Activated CD8-positive, alpha-beta T cell treated with anti-CD3 and anti-CD28 coated beads for 36 hours (primary cell): ENCODE measurements around the gene HS3ST2. TPM values are rescaled to one million over a fixed set of nuclear protein-coding genes. Genes with fewer than 3 reads are reported as not detected.
A peak's percentile ranks its signal among the peaks of the same experiment; 100 is the strongest.

Source experiments
- ATAC-seq: fragments of 200-7000 bp; cut with Tn5 transposase; one replicate; pipeline ENCODE4 v1.10.0; 2021; ENCODE audit warnings: mild to moderate bottlenecking, moderate library complexity
- CTCF ChIA-PET: fragments of 350-600 bp; sonication (Branson Sonifier 250); formaldehyde crosslinking; loops from one replicate; lab custom pipeline; 2021; ENCODE audit warnings: antibody characterized with exemption; lab: Charles Lee
- POLR2A ChIA-PET: fragments of 350-600 bp; sonication (Branson Sonifier 250); formaldehyde crosslinking; loops from one replicate; lab custom pipeline; 2021; ENCODE audit warnings: antibody characterized with exemption; lab: Charles Lee
- DNase-seq: peaks from one replicate; pipeline ENCODE4 v3.0.0-alpha.2; 2020
- H3K27ac Mint-ChIP-seq: one replicate; pipeline ENCODE4 v1.8.0; 2021; ENCODE audit warnings: mild to moderate bottlenecking, mixed read lengths
- H3K27me3 Mint-ChIP-seq: one replicate; pipeline ENCODE4 v1.8.0; 2021; ENCODE audit warnings: mixed read lengths
- H3K36me3 Mint-ChIP-seq: one replicate; pipeline ENCODE4 v1.8.0; 2021; ENCODE audit warnings: low read depth, mixed read lengths
- H3K4me1 Mint-ChIP-seq: one replicate; pipeline ENCODE4 v1.8.0; 2021; ENCODE audit warnings: low read depth, mixed read lengths
- H3K4me3 Mint-ChIP-seq: one replicate; pipeline ENCODE4 v1.8.0; 2021; ENCODE audit warnings: mild to moderate bottlenecking, moderate library complexity, mixed read lengths
- H3K9me3 Mint-ChIP-seq: one replicate; pipeline ENCODE4 v1.8.0; 2021; ENCODE audit warnings: mixed read lengths
- intact Hi-C: fragments of 100-400 bp; cut with micrococcal nuclease; formaldehyde crosslinking; loops from one replicate; pipeline ENCODE4 v1.10.0; 2022
- total RNA-seq, 2 experiments: library from RNA; stranded (reverse); gene quantifications; one replicate each; pipeline ENCODE4 v1.2.3, GENCODE V29; 2021
- TF ChIP-seq, protein P1 (sequence below): fragments of 200-600 bp; IDR thresholded peaks from one replicate; pipeline ENCODE4 v1.8.0; 2022; ENCODE audit warnings: antibody characterized with exemption, mild to moderate bottlenecking

HS3ST2 gene
- total RNA-seq, 2 experiments from 2014 or later = not detected

DNA sequence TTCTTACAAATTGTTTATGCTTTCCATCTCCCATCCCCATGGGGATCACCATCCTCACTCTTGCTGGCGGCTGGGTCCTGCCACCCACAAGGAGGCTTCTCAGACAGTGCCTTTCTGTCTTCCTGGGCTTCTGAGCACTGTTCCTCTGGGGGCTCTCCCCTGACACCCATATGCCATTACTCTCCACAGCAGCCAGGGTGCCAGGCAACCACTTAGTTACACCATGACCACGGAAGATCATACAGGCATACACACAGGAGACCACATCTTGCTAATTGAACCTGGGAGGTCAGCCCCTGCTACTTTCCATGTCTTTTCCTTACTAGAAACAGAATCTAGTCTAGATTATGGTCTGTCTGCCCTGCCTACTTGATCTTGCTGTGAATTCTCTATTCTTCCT is 27.7 kb upstream of the HS3ST2 start:
- DNase-seq = peak; percentile 2
- POLR2A ChIA-PET = no interaction called here
- no peak for ATAC-seq
- no peaks in the 10 kb centered on the region for H3K36me3 Mint-ChIP-seq
- no peak overlapping the region for H3K4me3 Mint-ChIP-seq
- CTCF ChIA-PET = no interaction called here
- intact Hi-C loops = no loop called here
- TF ChIP-seq, protein P1, sequence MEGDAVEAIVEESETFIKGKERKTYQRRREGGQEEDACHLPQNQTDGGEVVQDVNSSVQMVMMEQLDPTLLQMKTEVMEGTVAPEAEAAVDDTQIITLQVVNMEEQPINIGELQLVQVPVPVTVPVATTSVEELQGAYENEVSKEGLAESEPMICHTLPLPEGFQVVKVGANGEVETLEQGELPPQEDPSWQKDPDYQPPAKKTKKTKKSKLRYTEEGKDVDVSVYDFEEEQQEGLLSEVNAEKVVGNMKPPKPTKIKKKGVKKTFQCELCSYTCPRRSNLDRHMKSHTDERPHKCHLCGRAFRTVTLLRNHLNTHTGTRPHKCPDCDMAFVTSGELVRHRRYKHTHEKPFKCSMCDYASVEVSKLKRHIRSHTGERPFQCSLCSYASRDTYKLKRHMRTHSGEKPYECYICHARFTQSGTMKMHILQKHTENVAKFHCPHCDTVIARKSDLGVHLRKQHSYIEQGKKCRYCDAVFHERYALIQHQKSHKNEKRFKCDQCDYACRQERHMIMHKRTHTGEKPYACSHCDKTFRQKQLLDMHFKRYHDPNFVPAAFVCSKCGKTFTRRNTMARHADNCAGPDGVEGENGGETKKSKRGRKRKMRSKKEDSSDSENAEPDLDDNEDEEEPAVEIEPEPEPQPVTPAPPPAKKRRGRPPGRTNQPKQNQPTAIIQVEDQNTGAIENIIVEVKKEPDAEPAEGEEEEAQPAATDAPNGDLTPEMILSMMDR = no peak
- H3K9me3 Mint-ChIP-seq = no peaks in the 10 kb centered on the region
- peaks cover 5% of the 10 kb centered on the region for H3K4me1 Mint-ChIP-seq
- peaks cover 5% of the 10 kb centered on the region for H3K27me3 Mint-ChIP-seq
- H3K27ac Mint-ChIP-seq = no peak overlapping the region

DNA sequence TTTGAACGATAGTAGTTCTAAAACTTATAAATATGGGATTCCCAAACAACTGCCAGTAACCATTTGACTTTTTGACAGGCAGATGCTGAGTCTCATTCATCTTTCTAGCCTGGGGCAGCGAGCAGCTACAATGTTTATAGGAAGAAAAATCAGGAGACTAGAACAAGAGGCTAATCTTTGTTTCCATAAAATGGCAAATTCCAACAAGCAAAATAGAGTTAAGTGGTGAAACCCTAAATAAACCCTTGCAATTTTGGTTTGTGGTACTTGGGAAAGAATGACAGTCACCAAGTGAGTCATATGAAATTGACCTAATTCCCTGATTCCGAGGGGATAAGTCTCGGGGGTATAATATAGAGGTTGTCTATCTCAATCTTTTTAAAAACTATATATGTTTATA is 27.3 kb upstream of the HS3ST2 start:
- H3K36me3 Mint-ChIP-seq = no peaks in the 10 kb centered on the region
- H3K4me3 Mint-ChIP-seq = no peak overlapping the region
- peaks cover 5% of the 10 kb centered on the region for H3K27me3 Mint-ChIP-seq
- peaks cover 5% of the 10 kb centered on the region for H3K4me1 Mint-ChIP-seq
- TF ChIP-seq, protein P1 = no peak
- DNase-seq (no peak), ATAC-seq (no peak)
- ChIA-PET POLR2A (no interaction called here), CTCF (no interaction called here)
- intact Hi-C loops = no loop called here
- no peaks in the 10 kb centered on the region for H3K9me3 Mint-ChIP-seq
- H3K27ac Mint-ChIP-seq = no peak overlapping the region

DNA sequence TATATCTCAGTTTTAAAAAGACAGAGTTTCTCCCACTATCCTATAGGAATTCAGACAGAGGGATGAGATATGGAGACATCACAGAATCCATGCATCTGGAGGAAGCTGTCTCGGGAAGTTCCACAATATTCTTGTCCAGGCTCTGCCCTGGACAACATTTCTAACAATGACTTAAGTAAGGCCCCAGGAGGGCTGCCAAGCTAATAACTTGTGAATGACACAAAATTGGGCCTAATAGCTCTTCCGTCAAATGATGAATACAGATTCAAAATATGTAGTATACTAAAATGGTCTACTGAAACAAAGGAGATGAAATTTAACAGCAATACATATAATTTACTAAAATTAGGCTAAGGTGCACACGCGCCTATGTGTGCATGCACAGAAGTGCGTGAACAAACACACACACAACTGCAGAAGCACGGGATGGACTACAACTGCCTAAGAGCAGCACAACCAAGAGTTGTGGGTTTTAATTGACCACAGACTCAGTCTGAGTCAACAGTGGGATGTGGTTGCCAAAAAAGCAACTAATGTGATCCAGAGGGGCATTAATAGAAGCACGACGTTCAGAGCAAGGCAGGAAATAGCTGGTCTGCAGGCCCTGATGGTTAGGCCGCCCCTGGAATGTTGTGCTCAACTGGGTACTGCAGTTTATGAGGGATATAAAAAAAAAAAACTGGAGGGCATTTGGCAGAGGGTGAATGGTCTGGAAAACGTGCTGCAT is 26.3 kb upstream of the HS3ST2 start:
- peaks cover 5% of the 10 kb centered on the region for H3K27me3 Mint-ChIP-seq
- CTCF ChIA-PET = no interaction called here
- POLR2A ChIA-PET = no interaction called here
- no peaks in the 10 kb centered on the region for H3K9me3 Mint-ChIP-seq
- intact Hi-C loops = no loop called here
- H3K36me3 Mint-ChIP-seq = no peaks in the 10 kb centered on the region
- no peak overlapping the region for H3K4me3 Mint-ChIP-seq
- DNase-seq = peak; percentile 9
- H3K4me1 Mint-ChIP-seq = peaks cover 5% of the 10 kb centered on the region
- TF ChIP-seq, protein P1 = no peak
- no peak for ATAC-seq
- H3K27ac Mint-ChIP-seq = no peak overlapping the region

DNA sequence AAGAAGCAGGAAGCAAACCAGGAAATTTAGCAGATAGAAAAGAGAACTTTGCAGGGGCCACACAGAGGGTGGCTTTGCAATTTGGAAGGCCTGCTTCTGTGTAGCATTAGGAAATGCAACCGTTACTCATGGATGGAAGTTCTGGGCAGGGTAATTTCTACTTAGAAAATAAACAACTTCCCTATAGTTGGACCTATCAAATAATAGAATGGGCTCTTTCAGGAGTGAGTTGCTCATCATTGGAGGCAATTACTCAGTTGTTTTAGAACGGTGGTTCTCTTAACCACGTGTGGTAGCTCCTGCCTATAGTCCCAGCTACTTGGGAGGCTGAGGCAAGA is 25.8 kb upstream of the HS3ST2 start:
- no peaks in the 10 kb centered on the region for H3K36me3 Mint-ChIP-seq
- ChIA-PET POLR2A (interaction anchor here (0.6 kb wide), 1 partner anchor 1713 kb away, joined by 3 read pairs; no protein-coding TSS in a partner anchor), CTCF (no interaction called here)
- H3K4me3 Mint-ChIP-seq = no peak overlapping the region
- no peak overlapping the region for H3K27ac Mint-ChIP-seq
- H3K9me3 Mint-ChIP-seq = no peaks in the 10 kb centered on the region
- intact Hi-C loops = no loop called here
- DNase-seq (no peak), ATAC-seq (no peak)
- H3K27me3 Mint-ChIP-seq = peaks cover 5% of the 10 kb centered on the region
- TF ChIP-seq, protein P1 = no peak
- peaks cover 5% of the 10 kb centered on the region for H3K4me1 Mint-ChIP-seq

DNA sequence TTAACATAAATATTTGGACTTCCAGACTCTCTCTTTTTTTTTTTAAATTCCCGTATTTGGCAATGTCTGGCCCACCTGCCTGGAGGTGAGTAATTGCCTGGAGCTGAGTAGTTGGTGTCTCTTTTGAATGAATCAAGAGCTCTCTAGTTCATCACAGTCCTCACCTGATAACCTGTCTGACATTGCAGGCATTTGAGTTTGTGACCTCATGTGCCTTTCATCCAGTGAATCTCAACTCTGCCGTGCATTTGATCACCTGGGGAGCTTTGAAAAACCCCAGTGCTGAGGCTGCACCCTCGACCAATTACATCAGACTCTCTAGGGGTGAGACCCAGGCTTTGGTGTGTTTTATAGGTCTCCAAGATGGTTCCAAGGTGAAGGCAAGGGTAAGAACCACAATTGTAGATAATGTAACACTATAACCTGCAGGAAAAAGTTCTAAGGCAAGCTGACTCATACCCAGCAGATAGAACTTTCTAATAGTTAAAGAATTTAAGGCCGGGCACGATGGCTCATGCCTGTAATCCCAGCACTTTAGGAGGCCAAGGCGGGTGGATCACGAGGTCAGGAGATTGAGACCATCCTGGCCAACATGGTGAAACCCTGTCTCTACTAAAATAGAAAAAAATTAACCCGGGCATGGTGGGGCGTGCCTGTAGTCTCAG is 24.5 kb upstream of the HS3ST2 start:
- peaks cover 5% of the 10 kb centered on the region for H3K4me1 Mint-ChIP-seq
- peaks cover 3% of the 10 kb centered on the region for H3K9me3 Mint-ChIP-seq
- H3K4me3 Mint-ChIP-seq = no peak overlapping the region
- DNase-seq = no peak
- ChIA-PET POLR2A (no interaction called here), CTCF (no interaction called here)
- intact Hi-C loops = no loop called here
- no peak for ATAC-seq
- H3K27ac Mint-ChIP-seq = no peak overlapping the region
- H3K27me3 Mint-ChIP-seq = peaks cover 3% of the 10 kb centered on the region
- TF ChIP-seq, protein P1 = no peak
- no peaks in the 10 kb centered on the region for H3K36me3 Mint-ChIP-seq
